NCI-H187 treated with DMSO at 0.1 percent for 48 hours (cell line): ENCODE data around the gene TRMT61A.
"Not testable (repeated sequence)": the region's sequence is repeated elsewhere in the genome, so short reads cannot be mapped to it uniquely, and the experiment has no call there.

Experiments used
- DNase-seq: peaks from one replicate; lab custom pipeline; 2025; lab: John Stamatoyannopoulos, UW

TRMT61A gene

DNA sequence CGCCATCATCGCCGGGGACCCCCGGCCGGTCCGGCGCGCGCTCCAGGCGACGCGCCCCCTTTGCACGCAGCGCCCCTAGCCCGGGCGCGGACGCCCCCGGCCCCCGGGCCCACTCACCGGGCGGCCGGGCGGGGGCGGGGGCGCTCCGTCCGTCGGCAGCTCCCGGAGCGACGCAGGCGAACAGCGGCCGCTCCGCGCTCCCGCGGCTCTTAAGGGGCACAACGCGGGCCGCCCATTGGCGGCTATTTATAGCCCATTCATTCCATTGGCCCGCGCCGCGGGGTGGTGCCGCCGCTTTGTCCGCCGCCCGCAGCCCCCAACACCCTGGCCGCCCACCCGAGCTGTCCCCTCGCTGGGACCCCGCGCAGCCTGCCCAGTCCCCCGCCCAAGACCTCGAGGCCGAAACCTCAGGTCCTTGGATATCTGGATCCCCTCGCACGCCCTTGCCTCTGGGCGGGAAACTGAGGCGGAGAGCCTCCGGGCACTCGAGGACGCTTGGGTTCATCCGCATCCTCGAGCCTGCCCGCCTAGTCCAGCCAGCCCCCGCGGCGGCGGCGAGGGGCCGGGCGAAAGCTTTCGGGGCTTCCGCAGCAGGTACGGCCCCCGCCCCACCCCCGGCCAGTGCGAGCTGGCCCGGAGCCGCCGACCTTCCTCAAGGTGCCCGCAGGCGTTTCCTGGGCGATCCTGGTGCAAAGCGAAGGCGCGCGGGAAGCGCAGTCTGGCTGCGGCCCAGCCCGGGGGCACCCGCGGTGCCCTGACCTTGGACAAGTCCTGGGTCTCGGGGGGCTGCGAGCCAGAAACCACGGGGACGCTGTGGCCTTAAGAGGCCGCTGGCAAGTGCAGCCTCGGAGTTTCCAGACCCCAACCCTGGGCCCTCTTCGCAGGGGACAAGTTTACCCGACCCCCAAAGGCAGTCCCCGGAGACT is 6.1 kb upstream of the TRMT61A start, which contains the start of gene CKB:
Gene CKB (minus strand): TSS at position 182 of the 926 bp plus-strand sequence. CDS start 337 bp downstream, outside the sequence.
- peak; percentile 32 for DNase-seq

DNA sequence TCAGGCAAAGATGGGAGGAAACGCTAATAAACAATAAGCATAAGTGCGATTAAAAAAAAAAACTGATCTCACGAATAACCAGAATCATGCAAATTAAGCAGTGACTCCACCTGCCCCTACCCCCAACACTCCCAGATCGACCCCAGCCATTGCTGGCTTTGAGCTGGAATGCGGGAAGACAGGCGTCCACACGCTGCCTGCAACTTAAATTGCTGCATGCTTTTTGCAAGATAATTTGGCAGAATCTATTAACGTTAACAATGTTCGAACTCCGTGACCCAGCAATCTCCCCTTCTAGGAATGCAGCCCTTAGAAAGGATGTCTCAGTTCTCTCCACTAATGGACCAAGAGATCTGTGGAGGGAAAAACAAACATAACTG is 5.4 kb upstream of the TRMT61A start:
- no peak for DNase-seq

DNA sequence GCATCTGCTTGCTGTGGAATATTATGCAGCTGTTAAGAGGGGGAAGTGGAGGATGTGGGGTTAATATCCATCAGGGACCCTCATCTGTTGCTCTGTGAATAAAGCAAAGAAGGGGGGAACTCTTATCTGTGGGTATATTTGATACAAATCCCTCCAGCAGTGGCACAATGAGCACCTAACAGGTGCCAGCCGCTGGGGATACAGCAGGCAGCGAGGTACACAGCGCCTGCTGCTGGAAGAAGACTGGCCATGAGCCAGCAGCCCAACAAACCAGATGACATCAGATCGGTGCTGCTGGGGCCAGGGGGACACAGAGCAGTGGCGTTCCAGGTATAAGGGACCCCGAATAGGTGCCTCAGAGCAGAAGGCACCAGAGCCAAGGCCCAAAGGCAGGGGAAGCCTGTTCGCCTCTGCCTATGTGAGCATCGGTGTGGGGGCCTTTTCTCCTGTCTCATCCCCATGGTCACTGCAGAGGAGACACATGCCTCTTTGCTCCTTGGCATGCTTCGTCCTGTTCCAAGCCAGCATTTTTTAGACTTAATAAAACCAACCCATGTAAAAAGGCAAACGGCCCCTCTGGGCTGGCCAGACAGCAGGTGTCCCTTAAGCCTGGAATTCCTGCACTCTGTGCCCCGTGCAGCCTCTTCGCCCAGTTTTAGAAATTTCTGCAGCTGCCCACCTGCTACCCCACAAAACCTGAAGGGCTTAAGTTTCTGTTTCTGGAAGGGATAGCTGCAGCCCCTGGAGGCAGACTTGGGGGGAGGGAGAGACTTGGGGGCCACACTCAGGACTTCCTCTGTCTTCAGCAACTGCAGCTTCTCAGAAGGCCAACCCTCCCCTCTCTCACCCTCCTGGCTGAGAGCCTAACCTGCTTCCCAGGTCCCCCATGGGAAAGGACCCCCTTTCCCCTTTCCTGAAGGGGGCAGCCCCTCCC is 4.7 kb upstream of the TRMT61A start:
- no peak for DNase-seq

DNA sequence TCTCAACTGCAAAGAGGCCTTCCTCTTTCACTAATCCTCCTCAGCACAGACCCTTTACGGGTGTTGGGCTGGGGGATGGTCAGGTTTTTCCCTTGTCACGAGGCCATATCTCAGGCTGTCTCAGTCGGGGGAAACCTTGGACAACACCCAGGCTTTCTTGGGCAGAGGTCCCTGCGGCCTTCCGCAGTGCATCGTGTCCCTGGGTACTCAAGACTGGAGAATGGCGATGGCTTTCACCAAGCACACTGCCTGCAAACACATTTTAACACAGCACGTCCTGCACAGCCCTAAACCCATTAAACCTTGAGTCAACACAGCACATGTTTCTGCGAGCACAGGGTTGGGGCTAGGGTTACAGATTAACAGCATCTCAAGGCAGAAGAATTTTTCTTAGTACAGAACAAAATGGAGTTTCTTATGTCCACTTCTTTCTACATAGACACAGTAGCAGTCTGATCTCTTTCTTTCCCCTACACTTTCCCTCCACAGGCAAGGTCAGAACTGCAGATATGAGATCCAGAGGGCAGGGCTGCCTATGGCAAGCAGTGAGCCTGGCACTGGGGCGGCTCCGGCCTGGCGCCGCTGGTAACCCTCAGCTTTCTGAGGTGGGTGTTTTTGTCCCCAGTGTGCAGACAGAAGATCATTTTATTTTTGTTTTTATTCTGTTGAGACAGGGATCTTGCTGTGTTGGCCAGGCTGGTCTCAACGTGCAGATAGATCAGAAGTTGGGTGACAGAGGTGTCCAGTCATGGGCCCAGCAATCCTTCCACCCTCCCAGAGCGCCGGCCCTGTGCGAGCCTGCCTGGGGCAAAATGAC is 3.4 kb upstream of the TRMT61A start:
- not testable (repeated sequence) for DNase-seq

DNA sequence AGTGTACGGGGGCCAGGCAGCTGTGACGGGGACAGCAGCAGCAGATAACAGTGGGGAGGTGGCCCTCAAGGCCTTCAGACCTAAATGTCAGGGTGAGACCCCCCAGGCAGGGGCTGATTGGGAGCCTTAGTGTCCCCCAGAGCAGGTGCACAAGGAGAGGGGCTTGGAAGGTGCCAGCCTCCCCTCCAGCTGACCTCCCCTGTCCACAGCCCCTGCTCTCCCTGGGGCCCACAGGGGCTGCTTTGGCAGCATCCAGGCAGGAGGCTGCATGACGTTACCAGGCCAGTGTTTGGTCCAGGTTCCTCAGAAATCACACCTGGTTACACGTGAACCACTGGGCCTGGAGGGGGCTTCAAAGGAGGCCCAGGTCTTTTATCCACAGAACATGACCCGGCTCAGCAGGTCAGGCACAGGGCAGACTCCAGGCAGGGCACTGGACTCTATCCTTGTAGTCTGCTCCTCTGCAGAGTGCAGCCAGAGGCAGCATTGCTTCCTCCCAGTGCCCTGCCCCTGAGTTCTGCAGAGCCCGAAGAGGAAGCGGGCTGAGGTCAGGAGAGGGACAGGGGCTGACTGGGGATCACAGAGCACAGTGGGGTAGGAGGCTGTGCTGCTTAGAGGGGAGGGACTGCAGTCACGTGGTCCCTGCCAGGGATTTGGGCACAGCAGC is 2.6 kb upstream of the TRMT61A start:
- no peak for DNase-seq

DNA sequence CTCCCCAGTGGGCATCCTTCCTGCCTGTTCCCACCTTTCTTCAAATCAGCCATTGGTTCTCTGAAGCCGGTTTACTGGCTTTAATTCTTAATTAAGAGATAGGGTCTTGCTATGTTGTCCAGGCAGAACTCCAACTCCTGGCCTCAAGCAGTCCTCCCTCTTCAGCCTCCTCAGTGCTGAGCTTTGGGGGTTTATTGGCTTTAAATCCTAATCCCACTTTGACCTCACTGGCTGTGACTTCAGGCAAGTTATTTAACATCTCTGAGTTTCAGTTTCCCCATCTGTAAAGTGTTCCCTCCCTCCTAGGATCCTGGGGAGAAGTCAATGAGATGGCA is 2.1 kb upstream of the TRMT61A start:
- DNase-seq: no peak

DNA sequence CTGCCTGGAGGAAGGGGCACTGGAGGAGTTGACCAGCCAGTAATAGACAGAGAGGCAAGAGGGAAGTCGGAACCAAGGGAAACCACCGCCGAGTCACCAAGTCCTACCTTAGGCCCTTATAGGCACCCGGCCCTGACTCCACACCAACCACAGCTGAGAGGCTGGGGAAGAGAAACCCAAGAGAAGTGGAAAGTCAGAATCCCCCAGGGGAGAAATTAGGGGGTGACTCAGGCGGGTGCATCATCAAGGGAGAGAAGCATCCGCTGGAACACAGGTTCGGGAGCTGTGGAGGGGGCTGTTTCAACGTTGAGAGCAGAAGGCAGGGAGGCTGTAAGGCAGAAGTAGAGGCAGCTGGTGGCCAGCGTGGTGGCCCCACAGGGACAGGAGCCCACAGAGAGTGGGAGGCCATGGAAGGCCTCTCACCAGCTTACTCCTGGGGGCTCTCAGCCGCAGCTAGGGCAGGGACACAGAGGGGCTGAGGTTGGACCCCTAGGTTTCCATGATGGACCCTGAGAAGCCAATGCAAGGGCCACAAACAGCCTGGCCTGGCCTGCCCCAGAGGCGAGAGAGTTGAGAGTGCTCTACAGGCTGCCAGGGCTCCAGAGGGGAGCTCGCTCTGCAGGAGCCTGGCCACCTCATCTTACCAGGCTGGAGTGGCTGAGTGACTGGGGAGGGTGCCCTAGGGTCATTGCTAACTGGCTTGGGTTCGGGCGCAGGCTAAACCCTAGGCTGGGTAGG is 1.4 kb upstream of the TRMT61A start:
- no peak for DNase-seq

DNA sequence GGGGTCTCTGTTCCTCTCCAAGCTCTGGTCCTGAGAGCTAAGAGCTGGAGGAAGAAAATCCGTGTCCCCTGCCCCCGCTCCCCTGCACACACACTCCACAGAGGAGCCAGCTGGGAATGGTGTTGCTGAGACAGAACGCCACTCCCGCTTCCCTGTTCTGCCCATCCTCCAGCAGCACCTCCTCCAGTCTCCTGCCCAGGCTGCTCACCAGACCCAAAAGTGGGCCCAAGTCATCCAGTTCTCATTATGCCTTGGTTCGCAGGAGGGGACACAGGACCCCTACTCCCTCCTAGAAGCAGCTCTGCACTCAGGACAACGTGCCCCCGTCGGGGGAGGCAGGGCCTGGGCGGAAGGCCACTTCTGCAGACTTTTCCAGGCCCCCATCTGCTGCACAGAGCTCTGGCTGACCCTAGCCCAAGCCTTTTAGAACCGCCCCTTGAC is 830 bp upstream of the TRMT61A start:
- DNase-seq: no peak

DNA sequence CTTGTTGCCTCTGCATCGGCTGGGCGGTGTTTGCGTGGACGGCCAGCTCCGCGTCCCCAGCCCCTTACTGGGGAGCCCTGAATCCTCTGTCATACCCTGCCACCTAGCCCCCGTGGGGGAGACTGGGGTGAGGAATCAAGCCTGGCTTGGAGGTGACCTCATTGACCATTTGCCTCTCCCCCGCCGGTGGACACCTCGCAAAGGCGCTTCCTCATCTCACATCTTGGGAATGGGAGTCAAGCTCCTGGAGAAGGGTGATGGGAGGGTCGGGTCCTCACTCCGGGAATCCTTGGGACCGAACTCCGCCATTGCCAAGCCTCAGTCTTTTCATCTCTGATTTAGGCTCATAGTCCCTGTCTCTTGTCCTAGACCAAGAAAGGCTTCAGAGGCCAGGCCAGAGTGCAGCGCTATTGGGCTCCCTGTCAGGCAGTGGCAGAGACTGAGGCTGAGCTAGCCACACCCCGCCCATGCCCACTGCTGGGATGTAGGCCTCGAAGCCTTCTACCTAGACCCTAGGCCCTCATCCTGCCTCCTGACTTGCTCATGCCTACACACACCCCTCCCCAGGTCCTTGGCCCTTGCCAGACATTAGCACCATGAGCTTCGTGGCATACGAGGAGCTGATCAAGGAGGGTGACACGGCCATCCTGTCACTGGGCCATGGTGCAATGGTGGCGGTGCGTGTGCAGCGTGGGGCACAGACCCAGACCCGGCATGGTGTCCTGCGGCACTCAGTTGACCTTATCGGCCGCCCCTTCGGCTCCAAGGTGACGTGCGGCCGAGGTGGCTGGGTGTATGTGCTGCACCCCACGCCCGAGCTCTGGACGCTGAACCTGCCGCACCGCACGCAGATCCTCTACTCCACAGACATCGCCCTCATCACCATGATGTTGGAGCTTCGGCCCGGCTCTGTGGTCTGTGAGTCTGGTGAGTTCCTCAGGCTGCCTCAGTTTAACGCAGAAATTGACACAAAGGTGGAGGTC is 678 bp downstream of the TRMT61A start:
- no peak for DNase-seq

DNA sequence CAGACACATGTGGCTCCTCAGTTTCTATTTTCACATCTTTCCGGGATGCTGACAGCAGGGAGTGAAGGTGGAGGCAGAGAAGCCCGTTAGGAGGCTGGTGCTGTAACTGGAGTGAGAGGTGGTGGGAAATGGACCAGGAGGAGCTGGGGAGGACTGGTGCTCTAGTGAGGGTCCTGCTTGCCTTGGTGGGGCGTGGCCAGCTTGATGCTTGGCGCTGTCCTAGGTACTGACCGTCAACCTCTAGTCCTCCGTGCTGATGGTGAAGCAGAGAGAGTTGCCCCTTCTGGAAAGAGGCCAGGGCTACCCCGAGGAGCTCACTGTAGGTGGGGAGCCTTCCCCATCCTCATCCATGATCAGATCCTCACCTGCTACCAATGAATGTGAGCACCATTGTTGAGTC is 1.4 kb downstream of the TRMT61A start:
- DNase-seq: no peak

DNA sequence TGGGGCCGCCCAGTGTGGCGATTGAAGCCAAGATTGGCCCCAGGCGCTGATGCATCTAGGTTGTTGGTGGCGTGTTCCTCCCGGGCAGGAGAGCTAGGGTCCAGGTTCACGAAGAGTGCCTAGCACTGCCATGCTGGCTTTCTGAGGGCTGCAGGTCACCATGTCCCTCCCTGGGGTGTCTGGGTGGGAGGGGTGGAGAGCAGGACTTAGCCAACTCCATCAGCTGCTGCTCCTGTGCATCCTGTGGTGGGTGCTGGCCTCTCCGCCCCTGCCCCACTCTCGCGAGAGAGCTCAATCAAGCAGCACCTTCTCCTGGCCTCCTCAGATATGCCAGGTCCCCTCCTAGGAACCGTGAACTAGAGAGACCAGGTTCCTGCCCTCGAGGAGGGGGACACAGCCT is 1.8 kb downstream of the TRMT61A start:
- no peak for DNase-seq

DNA sequence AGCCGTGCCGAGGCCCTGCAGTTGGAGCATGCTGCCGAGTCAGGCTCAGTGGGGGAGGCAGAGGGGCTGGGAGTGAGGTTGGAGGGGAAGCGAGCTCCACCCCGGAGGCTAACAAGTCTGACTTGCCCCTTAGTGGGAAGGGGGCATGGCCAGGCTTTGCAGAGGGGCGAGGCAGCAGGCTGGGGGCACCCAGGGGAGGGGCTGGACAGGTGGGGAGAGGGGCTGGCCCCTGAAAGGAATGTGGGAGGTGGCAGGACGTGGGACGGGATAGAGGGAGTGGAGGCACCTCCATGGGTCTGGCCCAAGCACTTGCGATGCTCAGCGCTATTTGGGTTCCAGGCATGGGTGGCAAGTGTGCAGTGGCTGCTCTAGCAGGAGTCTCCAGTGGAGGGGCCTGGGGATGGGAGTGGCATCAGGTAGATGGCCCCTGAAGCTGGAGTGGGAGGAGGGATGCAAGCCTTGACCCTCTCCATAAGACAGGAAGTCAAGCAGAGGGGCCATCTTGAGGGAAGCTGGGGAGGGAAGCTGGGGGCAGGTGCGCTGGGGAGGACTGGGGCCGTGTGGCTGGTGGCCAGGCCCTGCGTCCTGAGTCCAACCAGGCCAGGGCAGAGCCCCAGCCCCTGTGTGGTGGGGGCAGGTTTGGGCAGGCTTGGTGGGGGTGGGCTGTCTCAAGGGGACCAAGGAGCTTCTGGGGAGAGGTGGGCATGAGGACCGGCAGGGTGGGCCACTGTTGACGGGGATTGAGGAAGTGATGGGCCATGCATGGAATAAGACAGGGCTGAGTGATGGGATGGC is 2.6 kb downstream of the TRMT61A start:
- DNase-seq: no peak

DNA sequence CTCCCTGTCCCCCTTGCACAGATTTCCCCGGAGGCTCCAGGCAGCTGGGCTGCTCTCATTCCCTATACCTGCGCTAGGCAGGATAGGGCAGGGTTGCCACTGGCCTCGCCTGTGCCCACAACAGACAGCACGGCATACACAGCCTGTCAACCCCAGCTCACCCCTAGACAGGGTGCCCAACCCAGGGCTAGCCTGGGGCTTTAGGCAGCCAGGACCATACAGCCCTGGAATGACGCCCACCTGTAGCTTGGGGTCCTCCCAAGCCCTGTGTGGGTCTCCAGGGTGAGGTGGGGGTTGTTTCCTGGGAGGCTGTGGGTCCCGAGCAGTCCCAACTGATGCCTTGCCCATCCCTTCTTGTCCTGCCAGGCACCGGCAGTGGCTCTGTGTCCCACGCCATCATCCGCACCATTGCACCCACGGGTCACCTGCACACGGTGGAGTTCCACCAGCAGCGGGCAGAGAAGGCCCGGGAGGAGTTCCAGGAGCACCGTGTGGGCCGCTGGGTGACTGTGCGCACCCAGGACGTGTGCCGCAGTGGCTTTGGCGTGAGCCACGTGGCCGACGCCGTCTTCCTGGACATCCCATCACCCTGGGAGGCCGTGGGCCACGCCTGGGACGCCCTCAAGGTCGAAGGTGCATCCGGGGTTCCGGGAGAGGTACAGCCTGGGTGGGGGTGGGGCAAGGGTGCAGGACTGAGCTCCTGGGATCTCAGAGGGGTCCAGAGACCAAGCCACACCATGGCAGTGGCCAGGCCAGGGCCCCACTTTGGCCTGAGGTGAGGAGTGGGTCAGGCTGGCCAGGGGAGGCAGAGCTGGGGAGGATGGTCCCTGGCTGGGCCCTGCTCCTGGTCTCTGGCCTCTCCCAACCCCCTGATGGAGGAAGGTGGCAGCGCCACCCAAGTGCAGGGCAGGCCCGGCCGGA is 3.5 kb downstream of the TRMT61A start:
- DNase-seq: no peak

DNA sequence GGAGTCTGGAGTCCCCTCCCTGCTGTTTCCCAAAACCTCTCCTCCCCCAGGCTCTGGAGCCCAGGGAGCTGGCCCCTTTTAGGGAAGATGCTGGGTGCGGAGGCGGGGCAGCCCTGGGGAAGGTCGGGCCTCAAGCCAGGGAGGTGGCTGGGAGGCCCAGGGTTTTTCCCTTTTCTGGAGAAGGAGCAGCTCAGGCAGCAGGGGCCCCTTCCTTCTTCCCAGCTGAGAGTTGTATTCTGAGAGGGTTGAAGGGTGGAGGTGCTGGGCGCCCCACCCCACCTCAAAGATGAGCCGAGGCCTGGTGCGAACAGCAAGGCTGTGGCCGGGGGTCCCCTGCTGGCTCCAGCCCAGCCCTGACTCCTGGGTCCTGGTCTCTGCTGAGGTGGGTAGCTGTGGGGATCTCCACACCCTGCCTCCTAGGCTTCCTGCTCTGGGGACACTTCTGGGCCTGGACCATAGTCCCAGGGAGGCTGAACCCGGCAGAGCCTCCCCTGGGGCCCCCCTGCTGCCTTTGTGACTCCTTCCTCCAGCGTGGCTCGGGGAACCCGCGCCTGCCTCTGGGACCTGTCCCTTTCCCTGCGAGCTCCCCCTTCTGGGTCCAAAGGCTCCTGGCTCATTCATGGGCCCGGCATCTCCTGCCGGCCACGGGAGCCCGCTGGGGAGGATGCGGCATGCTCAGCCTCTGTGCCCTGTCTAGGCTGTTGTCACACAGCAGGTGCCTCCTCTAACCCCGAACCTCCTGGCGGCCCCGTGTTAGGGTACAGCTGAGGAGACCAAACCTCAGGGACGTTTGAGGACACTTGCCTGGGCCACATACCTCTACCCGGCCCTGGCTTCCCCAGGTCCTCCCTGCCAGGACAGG is 4.4 kb downstream of the TRMT61A start:
- DNase-seq: no peak

DNA sequence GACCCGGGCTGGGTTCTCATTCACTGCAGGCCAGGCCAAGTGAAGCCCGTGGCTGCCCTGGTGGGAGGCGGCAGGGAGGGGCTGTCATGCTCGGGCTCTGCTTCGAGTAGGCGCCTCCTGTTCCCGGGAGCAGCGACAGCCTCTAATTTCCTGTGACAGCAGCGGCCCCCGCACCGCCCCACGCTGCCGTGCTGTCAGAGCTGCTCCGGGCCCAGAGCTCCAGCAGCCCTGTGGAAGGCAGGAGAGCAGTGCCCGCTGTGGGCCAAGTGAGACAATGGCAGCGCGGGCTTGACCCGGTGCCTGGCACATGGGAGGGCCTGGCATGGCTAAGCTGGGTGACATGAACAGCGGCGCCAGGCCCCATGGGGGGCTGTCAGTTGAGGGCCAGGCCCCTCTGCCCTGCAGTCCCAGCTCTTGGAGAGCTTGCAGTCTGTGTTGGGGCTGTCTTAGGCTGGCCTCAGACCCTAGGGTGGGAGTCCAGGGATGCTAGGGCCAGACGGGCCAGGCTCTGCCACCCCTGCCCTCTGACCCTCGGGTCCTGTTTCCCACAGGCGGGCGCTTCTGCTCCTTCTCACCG is 5.1 kb downstream of the TRMT61A start:
- DNase-seq: no peak

DNA sequence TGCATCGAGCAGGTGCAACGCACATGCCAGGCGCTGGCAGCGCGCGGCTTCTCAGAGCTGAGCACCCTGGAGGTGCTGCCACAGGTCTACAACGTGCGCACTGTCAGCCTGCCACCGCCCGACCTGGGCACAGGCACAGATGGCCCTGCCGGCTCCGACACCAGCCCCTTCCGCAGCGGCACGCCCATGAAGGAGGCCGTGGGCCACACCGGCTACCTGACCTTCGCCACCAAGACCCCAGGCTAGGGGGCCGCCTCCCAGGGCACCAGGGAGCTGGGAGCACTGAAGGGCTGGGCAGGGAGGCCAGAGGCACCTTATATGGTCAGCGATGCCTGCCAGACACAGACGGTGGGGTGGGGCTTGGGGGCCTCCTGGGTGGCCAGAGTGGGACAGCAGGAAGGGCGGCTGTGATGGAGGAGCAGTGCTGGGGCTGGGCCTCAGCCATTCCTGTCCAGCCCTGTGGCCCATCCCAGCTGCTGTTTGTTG is 5.6 kb downstream of the TRMT61A start:
- DNase-seq: no peak
